GM13977 (cell line): Measurements from ENCODE around the gene OR14I1.

Experiments
- DNase-seq: peaks from one replicate; pipeline ENCODE4 v3.0.0; 2012; ENCODE audit warnings: low spot score
- CTCF ChIP-seq: IDR thresholded peaks from 2 replicates; pipeline ENCODE4 v1.5.1; 2012; ENCODE audit warnings: mild to moderate bottlenecking, control low read depth; ENCODE audit not compliant: insufficient read depth; ENCODE audit errors: extremely low read depth, missing control alignments
- in situ Hi-C: fragments of 300-500 bp; cut with MboI; formaldehyde crosslinking; loops from one replicate; pipeline ENCODE4 v1.12.0; 2022; ENCODE audit warnings: low sequenced_read_pairs, low pct_unique_long_range_greater_than_20kb, mixed read lengths, inconsistent platforms; ENCODE audit not compliant: unreplicated experiment

OR14I1 gene

GRCh38 chr1:248702714-248703113 lies at the start of gene OR14I1:
TSS of gene OR14I1 (minus strand) at chr1:248702766.
- TF ChIP-seq CTCF, result no peak
- DNase-seq, result no peak
- in situ Hi-C loops, result no loop called here

GRCh38 chr1:248751635-248752034 lies 49.1 kb upstream of the OR14I1 start:
- no peak for DNase-seq
- in situ Hi-C loops, result no loop called here
- no peak for TF ChIP-seq CTCF

GRCh38 chr1:248751142-248751541 lies 48.6 kb upstream of the OR14I1 start:
- in situ Hi-C loops, result no loop called here
- no peak for DNase-seq
- no peak for TF ChIP-seq CTCF

- no peak for TF ChIP-seq CTCF
- DNase-seq, result no peak
- in situ Hi-C loops, result no loop called here
Observed at GRCh38 chr1:248750496-248750895, 47.9 kb upstream of the OR14I1 start.

GRCh38 chr1:248748211-248748610 lies 45.6 kb upstream of the OR14I1 start:
- in situ Hi-C loops, result no loop called here
- no peak for DNase-seq
- no peak for TF ChIP-seq CTCF

GRCh38 chr1:248740876-248741275 lies 38.3 kb upstream of the OR14I1 start:
- no peak for DNase-seq
- in situ Hi-C loops, result no loop called here
- TF ChIP-seq CTCF, result no peak
